HepG2 (cell line): ENCODE results near the gene NEGR1.

Experiments
- ESRRA ChIP-seq: sonication (generic); formaldehyde crosslinking; IDR thresholded peaks from 2 replicates; pipeline ENCODE4 v1.5.1; 2020; ENCODE audit warnings: mild to moderate bottlenecking, low read depth, missing genetic modification reagents
- SMARCC2 ChIP-seq: fragments of 450-650 bp; IDR thresholded peaks from 2 replicates; pipeline ENCODE4 v1.6.1; 2017; ENCODE audit warnings: antibody characterized with exemption, mild to moderate bottlenecking
- XBP1 ChIP-seq: sonication (generic); formaldehyde crosslinking; IDR thresholded peaks from 2 replicates; pipeline ENCODE4 v1.5.0; 2020; ENCODE audit warnings: missing genetic modification reagents

GRCh38 chr1:71914626-71915025 lies 367.7 kb downstream of the NEGR1 start:
- TF ChIP-seq ESRRA (CRISPR knock-in tag) (no peak), SMARCC2 (no peak), XBP1 (no peak)
